ENCODE data around the gene THBS2.

DNA sequence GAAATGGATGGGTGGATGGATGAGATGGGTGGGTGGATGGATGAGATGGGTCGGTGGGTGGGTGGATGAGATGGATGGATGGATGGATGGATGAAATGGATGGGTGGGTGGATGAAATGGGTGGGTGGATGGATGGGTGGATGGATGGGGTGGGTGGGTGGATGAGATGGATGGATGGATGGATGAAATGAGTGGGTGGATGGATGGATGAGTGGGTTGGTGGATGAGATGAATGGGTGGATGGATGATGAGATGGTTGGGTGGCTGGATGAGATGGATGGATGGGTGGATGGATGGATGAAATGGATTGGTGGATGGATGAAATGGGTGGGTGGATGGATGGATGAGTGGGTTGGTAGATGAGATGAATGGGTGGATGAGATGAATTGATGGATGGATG, 35.7 kb downstream of the THBS2 start:
- TF ChIP-seq CTCF (IDR thresholded peaks at IDR 0.05) = no peak
- no peak for TF ChIP-seq POLR2A (IDR thresholded peaks at IDR 0.05)

Data from thyroid gland (tissue), 4 donors.